Hematopoietic multipotent progenitor cell treated with erythropoietin and hydrocortisone succinate and interleukin-3 and kit ligand, for 6 days (in vitro differentiated cells): ENCODE measurements around the gene TLK1.

Source experiments
- DNase-seq: peaks from one replicate; pipeline ENCODE4 v3.0.0-alpha.2; 2015

The TLK1 gene

GRCh38 chr2:170953941-170954340 lies 206.8 kb downstream of the TLK1 start:
- DNase-seq, result no peak

DNA sequence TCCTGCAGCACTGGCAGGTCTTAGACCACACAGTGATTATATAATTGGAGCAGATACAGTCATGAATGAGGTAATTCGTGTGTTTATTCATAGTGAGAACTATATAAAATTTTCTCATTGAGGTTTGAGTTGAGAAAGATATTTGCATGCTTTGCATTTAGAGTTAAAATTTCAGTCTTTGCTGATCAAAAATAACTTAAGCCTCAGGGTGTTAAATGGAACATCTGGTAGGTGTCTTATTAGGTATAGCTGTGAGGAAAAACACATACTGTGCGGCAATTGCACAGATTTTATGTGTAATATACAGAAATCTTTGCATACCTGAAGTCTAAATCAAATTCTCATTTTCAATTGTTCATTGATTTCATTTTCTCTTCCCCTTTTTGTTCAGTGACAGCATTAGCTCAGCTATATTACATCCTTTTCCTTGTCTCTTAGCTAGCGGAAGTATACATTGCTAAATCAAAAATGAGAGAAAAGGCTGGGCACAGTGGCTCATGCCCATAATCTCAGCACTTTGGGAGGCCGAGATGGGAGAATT lies 210.4 kb downstream of the TLK1 start:
- no peak for DNase-seq

DNA sequence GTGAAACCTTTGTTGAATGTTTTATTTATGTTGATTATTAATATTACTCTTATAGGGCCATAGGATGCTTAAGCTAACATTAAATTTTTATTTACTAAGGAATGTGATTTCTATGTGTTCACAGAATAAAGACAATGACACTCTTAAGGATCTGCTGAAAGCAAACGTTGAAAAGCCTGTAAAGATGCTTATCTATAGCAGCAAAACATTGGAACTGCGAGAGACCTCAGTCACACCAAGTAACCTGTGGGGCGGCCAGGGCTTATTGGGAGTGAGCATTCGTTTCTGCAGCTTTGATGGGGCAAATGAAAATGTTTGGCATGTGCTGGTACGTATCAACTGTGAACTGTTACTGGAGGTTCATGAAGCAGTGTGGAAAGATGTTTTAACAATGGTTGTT lies 211.3 kb downstream of the TLK1 start:
- DNase-seq, result no peak

GRCh38 chr2:170944545-170944944 lies 216.1 kb downstream of the TLK1 start:
- DNase-seq, result no peak

DNA sequence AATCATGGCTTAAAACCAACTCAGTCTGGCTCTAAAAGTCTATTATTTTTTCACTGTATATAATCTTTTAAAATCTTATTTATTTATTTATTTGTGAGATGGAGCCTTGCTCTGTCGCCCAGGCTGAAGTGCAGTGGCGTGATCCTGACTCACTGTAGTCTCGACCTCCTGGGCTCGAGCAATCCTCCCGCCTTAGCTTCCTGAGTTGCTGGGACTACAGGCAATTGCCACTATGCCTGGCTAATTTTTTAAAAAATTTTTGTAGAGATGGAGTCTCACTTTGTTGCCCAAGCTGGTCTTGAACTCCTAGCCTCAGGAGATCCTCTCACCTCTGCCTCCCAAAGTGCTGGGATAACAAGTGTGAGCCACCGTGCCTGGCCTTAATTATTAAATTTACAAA lies 217.1 kb downstream of the TLK1 start:
- DNase-seq, result no peak

- no peak for DNase-seq
These were observed 217.7 kb downstream of the TLK1 start for GRCh38 chr2:170943041-170943440.

GRCh38 chr2:170942615-170943014 lies 218.1 kb downstream of the TLK1 start:
- no peak for DNase-seq
